ENCODE measurements around the gene FBRSL1. TPM values are rescaled to one million over a fixed set of nuclear protein-coding genes. Genes with fewer than 3 reads are reported as not detected.
A peak's percentile ranks its signal among the peaks of the same experiment; 100 is the strongest.

The FBRSL1 gene
- total and polyA plus RNA-seq, 8 donors = 31.1 to 62.5 (median 44.2) TPM

DNA sequence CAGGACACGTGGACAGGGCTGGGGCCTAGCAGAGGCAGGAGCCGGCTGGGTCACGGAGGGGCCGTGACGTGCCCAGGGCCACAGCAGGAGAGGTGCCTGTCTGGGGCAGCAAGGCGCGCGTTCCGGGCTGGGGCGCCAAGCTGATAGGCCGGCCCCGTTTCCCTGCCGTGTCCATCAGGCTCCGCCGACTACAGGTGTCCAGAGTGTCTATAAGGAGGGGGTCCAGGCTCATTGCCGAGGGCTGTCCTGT lies 18.5 kb downstream of the FBRSL1 start:
- DNase-seq = no peak
- Histone ChIP-seq H3K27ac (no peak overlapping the region), H3K9me3 (no peaks in the 10 kb centered on the region), H3K36me3 (peaks cover 0 to 26% (median 0%) of the 10 kb centered on the region in 3 donors), H3K4me1 (peaks cover 42 to 44% (median 42%) of the 10 kb centered on the region in 3 donors), H3K27me3 (no peaks in the 10 kb centered on the region), H3K4me3 (no peak overlapping the region)
- TF ChIP-seq, protein P1, sequence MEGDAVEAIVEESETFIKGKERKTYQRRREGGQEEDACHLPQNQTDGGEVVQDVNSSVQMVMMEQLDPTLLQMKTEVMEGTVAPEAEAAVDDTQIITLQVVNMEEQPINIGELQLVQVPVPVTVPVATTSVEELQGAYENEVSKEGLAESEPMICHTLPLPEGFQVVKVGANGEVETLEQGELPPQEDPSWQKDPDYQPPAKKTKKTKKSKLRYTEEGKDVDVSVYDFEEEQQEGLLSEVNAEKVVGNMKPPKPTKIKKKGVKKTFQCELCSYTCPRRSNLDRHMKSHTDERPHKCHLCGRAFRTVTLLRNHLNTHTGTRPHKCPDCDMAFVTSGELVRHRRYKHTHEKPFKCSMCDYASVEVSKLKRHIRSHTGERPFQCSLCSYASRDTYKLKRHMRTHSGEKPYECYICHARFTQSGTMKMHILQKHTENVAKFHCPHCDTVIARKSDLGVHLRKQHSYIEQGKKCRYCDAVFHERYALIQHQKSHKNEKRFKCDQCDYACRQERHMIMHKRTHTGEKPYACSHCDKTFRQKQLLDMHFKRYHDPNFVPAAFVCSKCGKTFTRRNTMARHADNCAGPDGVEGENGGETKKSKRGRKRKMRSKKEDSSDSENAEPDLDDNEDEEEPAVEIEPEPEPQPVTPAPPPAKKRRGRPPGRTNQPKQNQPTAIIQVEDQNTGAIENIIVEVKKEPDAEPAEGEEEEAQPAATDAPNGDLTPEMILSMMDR (IDR thresholded peaks at IDR 0.05) = no peak
- intact Hi-C loops (cut with DNase I) = no loop called here
- ATAC-seq = no peak
- 78 to 80% methylated on average over 14 to 16 of the region's 16 CpGs for WGBS, 2 donors
- FAIRE-seq = no peak

DNA sequence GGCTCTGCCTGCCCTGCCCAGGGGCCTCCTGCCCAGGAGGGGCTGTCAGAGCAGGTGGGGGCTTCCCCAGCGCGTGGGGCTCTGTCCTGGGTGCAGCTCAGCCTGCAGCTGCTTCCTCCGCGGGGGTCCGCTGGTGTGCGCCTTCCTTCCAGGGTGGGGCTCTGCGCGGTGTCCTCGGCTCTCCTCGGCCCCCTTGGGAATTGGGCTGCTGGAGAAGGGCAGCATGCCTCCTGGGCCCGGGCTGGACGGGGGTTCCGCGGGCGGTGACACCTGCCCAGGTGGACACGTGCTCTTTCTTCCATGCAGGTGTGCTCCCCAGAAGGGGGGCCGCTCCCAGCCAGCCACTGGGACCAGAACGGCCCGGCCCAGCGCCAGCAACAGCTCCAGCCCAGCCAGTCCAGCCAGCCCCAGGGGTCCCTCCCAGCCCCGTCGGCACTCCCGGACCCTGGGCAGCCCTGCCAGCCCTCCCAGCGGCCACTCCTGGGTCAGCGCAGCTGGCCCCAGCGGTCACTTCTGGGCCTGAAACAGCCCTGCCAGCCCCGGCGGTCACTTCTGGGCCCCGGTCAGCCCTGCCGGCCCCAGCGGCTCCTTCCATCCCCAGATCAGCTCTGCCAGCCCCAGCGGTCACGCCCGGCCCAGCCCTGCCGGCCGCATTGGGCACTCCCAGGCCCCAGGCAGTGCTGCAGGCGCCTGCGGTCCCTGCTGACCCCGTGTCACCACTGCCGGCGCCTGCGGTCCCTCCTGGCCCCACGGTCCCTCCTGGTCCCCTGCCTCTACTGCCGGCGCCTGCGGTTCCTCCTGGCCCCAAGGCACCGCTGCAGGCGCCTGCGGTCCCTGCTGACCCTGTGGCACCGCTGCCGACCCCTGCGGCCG lies 19.1 kb downstream of the FBRSL1 start:
- TF ChIP-seq, protein P1 (IDR thresholded peaks at IDR 0.05) = no peak
- 95 to 98% methylated on average over 46 to 53 of the region's 53 CpGs for WGBS, 2 donors
- H3K36me3 ChIP-seq = peaks cover 0 to 26% (median 0%) of the 10 kb centered on the region in 3 donors
- H3K9me3 ChIP-seq = no peaks in the 10 kb centered on the region
- H3K4me3 ChIP-seq = no peak overlapping the region
- intact Hi-C loops (cut with DNase I) = no loop called here
- DNase-seq (peak in 3 of 6 donors; percentile 12 to 47 (median 13)), ATAC-seq (no peak), FAIRE-seq (no peak)
- peaks cover 42 to 44% (median 42%) of the 10 kb centered on the region in 3 donors for H3K4me1 ChIP-seq
- no peak overlapping the region for H3K27ac ChIP-seq
- H3K27me3 ChIP-seq = no peaks in the 10 kb centered on the region

DNA sequence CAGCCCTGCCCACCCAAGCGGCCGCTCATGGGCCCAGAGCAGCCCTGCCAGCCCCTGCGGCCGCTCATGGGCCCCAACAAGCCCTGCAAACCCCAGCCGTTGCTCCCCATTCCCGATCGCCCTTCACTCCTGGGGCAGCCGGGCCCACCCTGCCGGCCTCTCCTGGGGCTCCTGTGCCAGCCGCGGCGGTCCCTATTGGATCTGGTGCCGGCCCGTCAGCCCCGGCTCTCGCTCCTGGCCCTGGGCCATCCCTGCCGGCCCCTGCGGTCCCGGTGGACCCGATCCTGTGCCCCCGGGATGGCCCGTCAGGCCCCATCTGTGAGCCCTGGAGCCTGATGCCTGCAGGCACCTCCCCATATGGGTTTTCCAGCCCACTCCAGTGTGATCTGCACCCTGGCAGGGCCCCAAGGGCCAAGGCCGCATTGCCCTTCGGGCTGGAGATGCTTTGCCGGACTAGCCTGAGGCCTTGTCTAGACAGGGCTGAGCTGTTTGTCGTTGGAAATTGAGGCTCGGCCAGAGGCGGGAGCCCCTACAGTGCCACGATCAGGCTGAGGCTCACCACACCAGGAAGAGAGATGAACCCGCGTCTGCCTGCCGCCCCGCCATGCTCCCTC lies 20.3 kb downstream of the FBRSL1 start:
- H3K27me3 ChIP-seq = no peaks in the 10 kb centered on the region
- DNase-seq (peak in 1 of 6 donors; percentile 22), FAIRE-seq (no peak), ATAC-seq (no peak)
- TF ChIP-seq, protein P1 (IDR thresholded peaks at IDR 0.05) = no peak
- 83 to 89% methylated on average over 21 to 33 of the region's 33 CpGs for WGBS, 2 donors
- H3K36me3 ChIP-seq = peaks cover 0 to 26% (median 0%) of the 10 kb centered on the region in 3 donors
- intact Hi-C loops (cut with DNase I) = no loop called here
- peaks cover 41 to 45% (median 42%) of the 10 kb centered on the region in 3 donors for H3K4me1 ChIP-seq
- H3K27ac ChIP-seq = no peak overlapping the region
- H3K9me3 ChIP-seq = no peaks in the 10 kb centered on the region
- H3K4me3 ChIP-seq = no peak overlapping the region

DNA sequence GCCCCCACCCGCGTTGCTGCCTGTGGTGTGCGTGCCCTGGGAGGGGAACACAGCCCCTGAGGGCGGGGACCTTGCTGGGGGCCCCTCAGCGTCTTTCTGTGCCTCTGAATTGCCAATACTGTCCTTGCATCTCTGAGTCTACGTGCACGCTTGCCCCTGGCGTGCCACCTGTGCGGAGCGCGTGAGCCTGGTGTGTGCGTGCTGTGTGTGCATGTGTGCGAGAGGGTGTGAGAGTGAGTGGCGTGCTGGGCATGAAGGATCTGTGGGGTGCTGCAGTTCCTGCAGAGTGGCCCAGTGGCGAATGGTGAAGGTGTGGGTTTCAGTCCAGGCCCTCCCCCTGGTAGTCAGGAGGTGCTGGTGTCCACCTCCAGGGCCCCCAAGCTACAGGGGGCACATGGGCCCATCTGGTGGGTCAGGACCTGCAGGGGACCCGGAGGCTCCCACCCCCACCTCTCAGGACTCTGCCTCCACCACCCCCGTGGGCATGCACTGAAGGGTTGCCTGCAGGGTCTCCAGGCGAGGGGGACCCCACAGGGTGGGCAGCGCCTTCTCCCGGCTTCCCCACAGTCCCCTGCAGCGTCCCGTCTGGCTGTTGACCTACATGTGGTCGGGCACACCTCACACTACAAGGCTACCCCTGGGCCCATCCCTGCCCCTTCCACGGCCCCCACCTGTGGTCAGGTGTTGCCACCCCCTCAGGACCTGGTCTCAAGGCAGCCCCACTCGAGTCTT lies 21.0 kb downstream of the FBRSL1 start:
- Histone ChIP-seq H3K9me3 (no peaks in the 10 kb centered on the region), H3K36me3 (peaks cover 0 to 26% (median 0%) of the 10 kb centered on the region in 3 donors), H3K4me3 (no peak overlapping the region), H3K27ac (no peak overlapping the region), H3K4me1 (peaks cover 38 to 41% (median 40%) of the 10 kb centered on the region in 3 donors), H3K27me3 (no peaks in the 10 kb centered on the region)
- TF ChIP-seq, protein P1 (IDR thresholded peaks at IDR 0.05) = no peak
- WGBS, 2 donors = 89% methylated on average over 24 to 25 of the region's 25 CpGs
- FAIRE-seq (no peak), ATAC-seq (no peak), DNase-seq (peak in 1 of 6 donors; percentile 24)
- intact Hi-C loops (cut with DNase I) = no loop called here

All from pancreas (tissue), 10 donors.